ENCODE results near the gene LSMEM2.

GRCh38 chr3:50266836-50267235 lies 12.1 kb upstream of the LSMEM2 start:
- no peak for TF ChIP-seq CTCF (conservative IDR thresholded peaks at IDR 0.05; ENCODE audit: low read depth, low read length)
- no peak for TF ChIP-seq EZH2 (IDR thresholded peaks at IDR 0.05; ENCODE audit: borderline replicate concordance, low read depth, low read length, poor library complexity, severe bottlenecking)

Measured in A673 (cell line).